M059J (cell line): ENCODE measurements around the gene VEGFA. TPM values are rescaled to one million over a fixed set of nuclear protein-coding genes. Genes with fewer than 3 reads are reported as not detected.
A peak's percentile ranks its signal among the peaks of the same experiment; 100 is the strongest.

Source experiments
- DNase-seq: peaks from one replicate; pipeline ENCODE4 v3.0.0-alpha.2; 2012; ENCODE audit warnings: low read depth
- total RNA-seq: library from RNA; depleted of rRNA; stranded (reverse); fragments of >200 nt; shearing (Covaris generic); gene quantifications from 2 replicates; pipeline ENCODE4 v1.2.3, GENCODE V29; 2014

Gene VEGFA
- total RNA-seq, 1 experiment from 2014 or later: 65.8 TPM

GRCh38 chr6:43784049-43784855 is 14.2 kb downstream of the VEGFA start:
- DNase-seq: no peak

- DNase-seq: no peak
These were observed 15.3 kb downstream of the VEGFA start for GRCh38 chr6:43785220-43785752.

GRCh38 chr6:43785904-43786303 is 15.9 kb downstream of the VEGFA start:
- DNase-seq: no peak

GRCh38 chr6:43786664-43787329 is 16.8 kb downstream of the VEGFA start:
- DNase-seq: peak; percentile 61

DNA sequence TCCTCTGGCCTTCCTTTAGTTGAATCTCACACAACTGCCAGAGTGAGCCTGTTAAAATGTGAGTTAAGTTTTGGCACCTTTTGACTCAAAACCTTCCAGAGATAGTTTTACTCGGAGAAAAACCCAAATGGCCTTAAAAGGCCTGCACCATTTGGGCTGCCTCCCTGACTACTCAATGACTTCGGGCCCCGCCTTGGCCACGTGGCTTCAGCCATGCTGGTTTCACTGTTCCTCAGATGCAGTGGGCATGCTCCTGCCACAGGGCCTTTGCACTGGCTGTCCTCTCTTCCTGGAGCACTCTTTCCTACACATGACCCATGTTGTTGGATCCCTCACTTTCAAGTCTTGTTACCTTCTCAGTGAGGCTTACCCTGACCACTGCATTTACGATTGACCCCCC is 18.3 kb downstream of the VEGFA start:
- DNase-seq: no peak

GRCh38 chr6:43789447-43789846 is 19.4 kb downstream of the VEGFA start:
- DNase-seq: no peak

GRCh38 chr6:43790031-43790430 is 20.0 kb downstream of the VEGFA start:
- no peak for DNase-seq

- DNase-seq: no peak
These were observed 21.9 kb downstream of the VEGFA start for GRCh38 chr6:43791745-43792422.

DNA sequence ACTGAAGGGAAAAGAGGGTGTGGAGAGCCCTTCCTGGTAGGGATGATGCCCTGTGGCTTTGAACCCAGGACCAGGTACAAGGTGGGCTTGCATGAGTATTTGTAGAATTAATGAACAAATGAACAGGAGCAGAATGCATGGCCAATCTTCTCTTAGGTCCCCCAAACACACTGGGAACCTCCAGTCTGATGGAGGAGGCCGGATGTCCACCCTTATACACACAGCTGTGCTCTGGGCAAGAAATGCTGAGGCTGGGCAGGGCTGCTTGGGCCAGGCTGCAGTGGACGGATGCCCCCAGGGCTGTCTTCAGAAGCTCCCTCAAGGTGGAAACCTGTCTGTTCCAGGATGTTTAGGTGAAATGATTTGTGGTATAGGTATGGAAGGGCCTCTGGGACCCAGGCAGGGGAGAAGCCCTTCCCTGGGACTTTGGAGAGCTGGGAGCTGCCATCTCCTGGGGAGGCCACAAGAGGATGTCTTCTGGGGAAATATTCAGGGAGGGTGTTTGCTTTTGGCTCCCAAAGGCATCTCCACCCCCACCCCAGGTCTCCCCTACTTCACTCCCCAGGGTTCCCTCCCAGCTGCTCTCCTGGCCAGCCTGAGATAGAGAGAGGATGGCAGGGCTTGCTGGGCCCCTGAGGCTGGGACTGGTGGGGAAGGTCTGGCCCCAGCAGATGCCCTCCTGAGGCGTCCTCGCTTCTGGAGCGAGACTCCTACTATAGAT is 23.3 kb downstream of the VEGFA start:
- no peak for DNase-seq

DNA sequence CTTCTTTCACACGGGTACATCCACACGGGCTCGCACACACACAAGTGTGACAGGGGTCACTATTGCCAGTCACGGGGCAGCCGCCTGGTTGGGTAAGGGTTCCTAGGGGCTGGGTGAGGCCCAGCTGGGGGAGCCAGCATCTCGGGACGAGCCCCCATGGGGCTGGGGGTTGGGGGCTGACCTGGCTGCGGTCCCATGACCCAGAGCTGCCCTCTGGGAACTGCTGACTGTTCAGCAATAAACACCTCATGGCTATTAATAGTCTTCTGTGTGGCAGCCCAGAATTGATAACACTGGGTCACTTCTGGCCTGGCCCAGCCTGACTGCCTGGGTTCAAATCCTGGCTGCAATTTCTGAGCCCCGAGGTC is 23.8 kb downstream of the VEGFA start:
- DNase-seq: no peak

DNA sequence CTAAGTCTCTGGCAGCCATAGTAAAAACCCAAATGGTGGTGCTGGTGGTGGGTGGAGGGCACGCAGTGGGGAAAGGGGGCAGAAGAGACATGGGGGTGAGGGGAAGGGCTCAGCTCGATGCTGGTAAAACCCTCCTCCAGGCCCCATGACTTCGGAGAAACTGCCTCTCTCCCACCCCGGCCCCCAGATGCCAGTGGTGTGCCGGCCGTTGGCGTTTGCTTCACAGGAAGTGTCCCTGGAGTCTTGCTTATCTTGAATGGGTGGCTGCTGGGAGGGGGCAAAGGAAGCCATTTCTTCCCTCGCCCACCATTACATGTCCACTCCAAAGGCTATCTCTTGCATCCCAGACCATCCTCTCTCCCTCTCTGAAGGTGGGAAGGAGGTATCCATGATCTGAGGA is 25.4 kb downstream of the VEGFA start:
- DNase-seq: no peak

DNA sequence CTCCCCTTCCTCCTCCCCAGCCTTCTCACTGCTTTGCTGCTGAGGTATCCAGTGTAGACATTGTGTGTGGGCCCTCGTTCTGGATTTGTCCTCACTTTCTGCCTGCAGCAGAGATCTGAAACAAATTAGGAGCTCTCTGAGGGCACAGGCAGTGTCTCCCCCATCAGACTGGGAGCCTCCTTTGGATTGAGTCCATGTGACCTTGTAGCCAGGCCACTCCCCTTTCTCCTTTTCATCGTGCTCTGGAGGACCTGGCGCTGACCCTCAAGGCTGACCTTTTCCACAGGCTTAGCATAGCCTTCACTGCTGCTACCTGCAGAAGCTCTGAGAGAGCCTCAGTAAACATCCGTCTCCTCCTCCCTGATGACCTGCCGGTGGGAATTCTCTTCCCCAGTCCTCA is 26.2 kb downstream of the VEGFA start:
- DNase-seq: no peak

- no peak for DNase-seq
These were observed 27.2 kb downstream of the VEGFA start for GRCh38 chr6:43796903-43797890.

DNA sequence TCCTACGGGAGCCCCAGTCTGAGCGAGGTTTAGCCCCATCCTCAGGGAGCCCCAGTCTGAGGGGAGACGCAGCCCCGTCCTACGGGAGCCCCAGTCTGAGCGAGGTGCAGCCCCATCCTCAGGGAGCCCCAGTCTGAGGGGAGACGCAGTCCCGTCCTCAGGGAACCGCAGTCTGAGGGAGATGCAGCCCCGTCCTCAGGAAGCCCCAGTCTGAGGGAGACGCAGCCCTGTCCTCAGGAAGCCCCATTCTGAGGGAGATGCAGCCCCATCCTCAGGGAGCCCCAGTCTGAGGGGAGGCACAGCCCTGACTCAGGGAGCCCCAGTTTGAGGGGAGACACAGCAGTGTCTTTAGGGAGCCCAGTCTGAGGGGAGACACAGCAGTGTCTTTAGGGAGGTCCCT is 27.9 kb downstream of the VEGFA start:
- DNase-seq: no peak

GRCh38 chr6:43798688-43799444 is 28.9 kb downstream of the VEGFA start:
- DNase-seq: peak; percentile 98

GRCh38 chr6:43799551-43800297 is 29.7 kb downstream of the VEGFA start:
- DNase-seq: peak; percentile 49

DNA sequence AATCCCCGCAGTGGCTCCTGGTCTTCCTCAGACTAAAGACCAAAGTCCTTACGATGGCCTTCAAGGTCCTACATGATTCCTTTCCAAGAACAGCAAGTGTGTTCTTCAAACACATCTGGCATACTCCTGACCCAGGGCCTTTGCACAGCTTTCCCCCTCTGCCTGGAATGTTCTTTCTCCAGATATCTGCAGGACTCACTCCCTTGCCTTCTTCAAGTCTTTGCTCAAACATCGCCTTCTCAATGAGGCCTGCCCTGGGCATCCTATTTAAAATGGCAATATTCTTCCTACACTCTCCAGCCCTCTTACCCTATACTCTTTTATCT is 30.2 kb downstream of the VEGFA start:
- DNase-seq: no peak

- no peak for DNase-seq
These were observed 30.9 kb downstream of the VEGFA start for GRCh38 chr6:43800746-43801494.
